Neural progenitor cell (in vitro differentiated cells): ENCODE data around the gene FBXO27.

ENCODE experiments used
- CTCF ChIP-seq: fragments of 200-600 bp; sonication (generic); IDR thresholded peaks from 2 replicates; pipeline ENCODE4 v1.5.1; 2017; ENCODE audit warnings: antibody characterized with exemption, mild to moderate bottlenecking
- EZH2 ChIP-seq: fragments of 200-600 bp; sonication (generic); IDR thresholded peaks from 2 replicates; pipeline ENCODE4 v1.6.1; 2017; ENCODE audit warnings: antibody characterized with exemption, mild to moderate bottlenecking, moderate library complexity

- TF ChIP-seq CTCF, result no peak
- TF ChIP-seq EZH2, result no peak
Measured at GRCh38 chr19:39074942-39075341, 42.6 kb upstream of the FBXO27 start.
